HG02852 (cell line): Measurements from ENCODE around the gene FAM135A.
"Not testable (repeated sequence)": the region's sequence is repeated elsewhere in the genome, so short reads cannot be mapped to it uniquely, and the experiment has no call there.

ENCODE experiments used
- ATAC-seq: cut with Tn5 transposase; IDR thresholded peaks from one replicate; pipeline ENCODE4 v1.9.1; 2021; ENCODE audit warnings: mild to moderate bottlenecking, moderate library complexity; ENCODE audit not compliant: unreplicated experiment

The FAM135A gene

GRCh38 chr6:70531133-70531532 lies 117.8 kb downstream of the FAM135A start:
- ATAC-seq, result no peak

GRCh38 chr6:70537266-70537665 lies 124.0 kb downstream of the FAM135A start:
- ATAC-seq, result no peak

- peak; percentile 76 for ATAC-seq
These were observed 125.1 kb downstream of the FAM135A start for GRCh38 chr6:70538376-70538775.

GRCh38 chr6:70547313-70547712 lies 134.0 kb downstream of the FAM135A start:
- ATAC-seq, result no peak

- ATAC-seq, result no peak
These were observed 134.6 kb downstream of the FAM135A start for GRCh38 chr6:70547905-70548304.

- no peak for ATAC-seq
These were observed 136.0 kb downstream of the FAM135A start for GRCh38 chr6:70549327-70549726.

GRCh38 chr6:70551566-70551965 lies 138.3 kb downstream of the FAM135A start:
- no peak for ATAC-seq

- ATAC-seq, result not testable (repeated sequence)
These were observed 139.1 kb downstream of the FAM135A start for GRCh38 chr6:70552286-70552940.

- ATAC-seq, result no peak
These were observed 139.7 kb downstream of the FAM135A start for GRCh38 chr6:70552974-70553373.

- ATAC-seq, result no peak
These were observed 144.7 kb downstream of the FAM135A start for GRCh38 chr6:70557998-70558397.

GRCh38 chr6:70562401-70562800 lies 149.1 kb downstream of the FAM135A start:
- not testable (repeated sequence) for ATAC-seq

GRCh38 chr6:70563530-70563929 lies 150.2 kb downstream of the FAM135A start:
- ATAC-seq, result no peak

GRCh38 chr6:70566751-70567382 lies 153.6 kb downstream of the FAM135A start, which contains the start of gene SDHAF4:
Gene SDHAF4, plus strand, starts transcription at chr6:70566930. Its CDS starts 11 bp downstream, at chr6:70566941.
- peak; percentile 99 for ATAC-seq

GRCh38 chr6:70574643-70575042 lies 161.3 kb downstream of the FAM135A start:
- no peak for ATAC-seq

GRCh38 chr6:70575899-70576495 lies 162.7 kb downstream of the FAM135A start:
- ATAC-seq, result no peak

GRCh38 chr6:70586114-70586513 lies 172.8 kb downstream of the FAM135A start:
- peak; percentile 99 for ATAC-seq

GRCh38 chr6:70590400-70590799 lies 177.1 kb downstream of the FAM135A start:
- no peak for ATAC-seq

GRCh38 chr6:70592391-70593117 lies 179.2 kb downstream of the FAM135A start:
- no peak for ATAC-seq

- no peak for ATAC-seq
These were observed 179.8 kb downstream of the FAM135A start for GRCh38 chr6:70593118-70593486.

GRCh38 chr6:70599187-70599586 lies 185.9 kb downstream of the FAM135A start:
- no peak for ATAC-seq

- no peak for ATAC-seq
These were observed 187.7 kb downstream of the FAM135A start for GRCh38 chr6:70601014-70601413.

- ATAC-seq, result no peak
These were observed 190.9 kb downstream of the FAM135A start for GRCh38 chr6:70604254-70604653.
